AG10803 (cell line): ENCODE measurements around the gene ZBTB20.
A peak's percentile ranks its signal among the peaks of the same experiment; 100 is the strongest.

ENCODE experiments used
- DNase-seq: peaks from one replicate; pipeline ENCODE4 v3.0.0; 2010; ENCODE audit warnings: low read depth
- H3K4me3 ChIP-seq: 2 replicates; pipeline ENCODE4 v1.5.1; 2011; ENCODE audit warnings: mild to moderate bottlenecking, low read length, control low read depth
- CTCF ChIP-seq: conservative IDR thresholded peaks from 2 replicates; pipeline ENCODE4 v1.5.1; 2011; ENCODE audit warnings: mild to moderate bottlenecking, low read length, control low read depth, inconsistent platforms

ZBTB20 gene

GRCh38 chr3:114852966-114853365 lies 294.1 kb downstream of the ZBTB20 start:
- TF ChIP-seq CTCF, result no peak

GRCh38 chr3:114850898-114851297 lies 296.2 kb downstream of the ZBTB20 start:
- no peak for DNase-seq
- H3K4me3 ChIP-seq, result no peak overlapping the region
- TF ChIP-seq CTCF, result no peak

More at GRCh38 chr3:114852966-114853365, 294.1 kb downstream of the ZBTB20 start:
- no peak for DNase-seq
- no peak overlapping the region for H3K4me3 ChIP-seq

- H3K4me3 ChIP-seq, result no peak overlapping the region
- DNase-seq, result no peak
Observed at GRCh38 chr3:114848643-114849350, 298.3 kb downstream of the ZBTB20 start.

GRCh38 chr3:114848082-114848481 lies 299.0 kb downstream of the ZBTB20 start:
- no peak for TF ChIP-seq CTCF
- DNase-seq, result no peak
- H3K4me3 ChIP-seq, result no peak overlapping the region

More at GRCh38 chr3:114848643-114849350, 298.3 kb downstream of the ZBTB20 start:
- TF ChIP-seq CTCF, result no peak

- H3K4me3 ChIP-seq, result no peak overlapping the region
- no peak for DNase-seq
- TF ChIP-seq CTCF, result no peak
Observed at GRCh38 chr3:114847564-114847963, 299.5 kb downstream of the ZBTB20 start.

GRCh38 chr3:114846779-114847178 lies 300.3 kb downstream of the ZBTB20 start:
- no peak overlapping the region for H3K4me3 ChIP-seq
- TF ChIP-seq CTCF, result no peak
- DNase-seq, result peak; percentile 15

GRCh38 chr3:114846252-114846651 lies 300.8 kb downstream of the ZBTB20 start:
- no peak for TF ChIP-seq CTCF
- H3K4me3 ChIP-seq, result no peak overlapping the region
- DNase-seq, result no peak
